Neuron (in vitro differentiated cells): ENCODE measurements around the gene LRP10.
A peak's percentile ranks its signal among the peaks of the same experiment; 100 is the strongest.
"Not testable (repeated sequence)": the region's sequence is repeated elsewhere in the genome, so short reads cannot be mapped to it uniquely, and the experiment has no call there.

ENCODE experiments used
- H2AFZ ChIP-seq: one replicate; pipeline ENCODE4 v1.6.1; 2013; ENCODE audit warnings: low read depth, mild to moderate bottlenecking, inconsistent platforms, low read length, moderate library complexity
- H3K27me3 ChIP-seq: one replicate; pipeline ENCODE4 v1.6.1; 2013; ENCODE audit warnings: low read length; ENCODE audit not compliant: insufficient read depth
- H3K36me3 ChIP-seq: one replicate; pipeline ENCODE4 v1.6.1; 2013; ENCODE audit warnings: low read length; ENCODE audit not compliant: insufficient read depth
- H3K4me1 ChIP-seq: one replicate; pipeline ENCODE4 v1.6.1; 2013; ENCODE audit warnings: low read length; ENCODE audit not compliant: insufficient read depth
- H3K4me3 ChIP-seq: 2 replicates; pipeline ENCODE4 v1.5.1; 2013; ENCODE audit warnings: mild to moderate bottlenecking, low read length, moderate library complexity
- H3K9me3 ChIP-seq: one replicate; pipeline ENCODE4 v1.6.1; 2013; ENCODE audit warnings: low read length

Gene LRP10

DNA sequence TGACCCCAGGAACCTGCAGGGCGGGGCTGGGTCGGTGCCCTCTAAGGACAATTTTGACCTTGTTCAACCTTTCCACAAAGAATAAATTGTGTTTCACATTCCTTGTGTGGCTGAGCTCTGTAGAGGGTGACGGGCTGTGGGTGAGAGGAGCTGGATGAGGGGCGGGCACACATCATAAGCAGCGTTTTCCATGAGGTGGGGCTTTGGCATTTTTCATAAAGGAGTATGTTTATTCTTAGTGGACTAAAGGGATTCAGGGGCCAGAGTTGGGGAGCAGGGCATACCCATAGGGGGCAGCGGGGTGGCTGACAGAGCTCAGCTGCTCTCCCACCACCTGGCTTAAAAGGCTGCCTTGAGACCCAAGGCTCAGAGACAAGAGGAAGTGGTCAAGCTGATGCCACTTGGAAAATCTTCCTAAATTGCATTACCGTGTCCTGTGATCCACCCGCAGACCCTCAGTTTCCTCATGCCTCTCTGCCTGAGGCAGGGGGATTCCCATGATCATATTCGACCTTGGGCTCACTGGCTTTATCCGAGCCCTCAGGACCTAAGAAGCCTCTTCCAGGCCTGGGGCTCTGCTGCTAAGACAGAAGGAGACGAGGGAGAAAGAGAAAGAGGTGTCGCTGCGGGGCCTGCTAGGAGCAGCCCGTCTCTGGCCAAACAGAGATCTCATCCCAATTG, 23.7 kb upstream of the LRP10 start:
- no peaks in the 10 kb centered on the region for H3K9me3 ChIP-seq
- no peaks in the 10 kb centered on the region for H3K27me3 ChIP-seq
- no peaks in the 10 kb centered on the region for H3K36me3 ChIP-seq
- H3K4me1 ChIP-seq = peaks cover 17% of the 10 kb centered on the region
- H3K4me3 ChIP-seq = no peak overlapping the region
- H2AFZ ChIP-seq = no peak overlapping the region

DNA sequence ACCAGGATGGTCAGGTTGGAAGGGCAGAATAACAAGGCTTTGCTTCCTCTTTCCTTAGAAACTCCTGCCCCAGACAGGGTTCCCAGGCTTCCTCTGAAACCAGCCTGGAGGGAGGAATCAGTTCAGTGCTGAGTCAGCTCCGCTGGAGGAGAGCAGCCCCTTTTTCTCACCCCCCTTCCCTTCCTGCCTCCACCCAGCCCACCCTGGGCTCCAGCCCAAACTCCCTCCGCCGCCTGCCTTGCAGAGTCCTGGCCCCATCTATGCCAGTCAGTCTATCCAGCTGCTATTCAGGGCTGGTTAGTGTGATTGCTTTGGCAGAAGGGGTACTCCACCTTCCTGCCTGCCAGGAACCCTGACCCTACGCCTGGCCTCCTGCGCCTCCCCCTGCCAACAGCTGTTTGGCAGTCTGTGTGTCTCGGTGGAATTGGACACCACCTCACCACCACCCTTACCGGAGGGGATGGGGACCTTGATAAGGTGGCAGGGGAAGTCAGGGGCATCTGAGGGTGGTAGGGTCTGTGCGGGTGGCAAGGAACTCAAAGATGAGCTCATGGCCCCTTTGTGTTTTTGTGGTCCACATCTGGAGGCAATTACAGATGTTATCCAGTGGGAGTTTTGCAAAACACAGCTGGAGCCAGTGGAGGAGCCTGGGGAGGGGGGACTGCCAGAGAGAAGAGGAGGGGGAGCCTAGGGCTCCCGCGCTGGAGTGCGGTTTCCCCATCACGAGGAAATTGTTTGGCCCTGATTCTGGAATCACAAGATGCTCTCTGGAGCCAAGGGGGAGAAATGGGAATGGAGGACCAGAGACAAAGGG, 23.0 kb upstream of the LRP10 start:
- Histone ChIP-seq H3K27me3 (no peaks in the 10 kb centered on the region), H3K36me3 (no peaks in the 10 kb centered on the region), H2AFZ (no peak overlapping the region), H3K4me3 (no peak overlapping the region), H3K9me3 (no peaks in the 10 kb centered on the region), H3K4me1 (peaks cover 19% of the 10 kb centered on the region)

DNA sequence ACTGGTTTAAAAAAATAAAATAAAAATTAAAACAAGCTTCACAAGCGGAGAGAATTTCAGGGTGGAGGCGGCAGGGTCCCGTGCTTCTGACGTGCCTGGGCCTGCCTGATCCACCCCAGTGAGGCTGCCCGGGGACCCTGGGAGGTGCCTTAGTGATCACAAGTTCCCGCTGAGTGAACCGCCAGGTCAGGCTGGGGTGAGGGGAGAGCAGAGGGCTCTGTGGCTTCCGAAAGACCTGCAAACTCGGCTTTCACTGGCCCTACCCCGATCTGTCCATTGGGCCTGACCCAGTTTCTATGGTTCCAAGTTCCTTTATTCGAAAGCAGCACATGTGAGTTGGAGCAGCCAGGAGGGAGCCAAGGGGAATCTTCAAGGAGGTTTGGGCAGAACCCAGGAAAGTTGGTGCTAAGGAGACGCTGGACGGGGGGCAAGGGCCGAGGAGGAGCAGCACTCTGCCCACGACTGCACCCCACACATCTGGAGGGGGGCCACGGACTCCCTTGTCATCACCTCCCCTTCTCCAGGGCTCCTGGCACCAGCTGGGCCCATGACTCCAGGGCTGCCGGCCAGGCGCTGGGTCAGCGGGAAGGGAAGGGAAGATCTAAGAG, 22.2 kb upstream of the LRP10 start:
- no peaks in the 10 kb centered on the region for H3K9me3 ChIP-seq
- H3K36me3 ChIP-seq = no peaks in the 10 kb centered on the region
- peaks cover 19% of the 10 kb centered on the region for H3K4me1 ChIP-seq
- no peak overlapping the region for H2AFZ ChIP-seq
- no peak overlapping the region for H3K4me3 ChIP-seq
- no peaks in the 10 kb centered on the region for H3K27me3 ChIP-seq

DNA sequence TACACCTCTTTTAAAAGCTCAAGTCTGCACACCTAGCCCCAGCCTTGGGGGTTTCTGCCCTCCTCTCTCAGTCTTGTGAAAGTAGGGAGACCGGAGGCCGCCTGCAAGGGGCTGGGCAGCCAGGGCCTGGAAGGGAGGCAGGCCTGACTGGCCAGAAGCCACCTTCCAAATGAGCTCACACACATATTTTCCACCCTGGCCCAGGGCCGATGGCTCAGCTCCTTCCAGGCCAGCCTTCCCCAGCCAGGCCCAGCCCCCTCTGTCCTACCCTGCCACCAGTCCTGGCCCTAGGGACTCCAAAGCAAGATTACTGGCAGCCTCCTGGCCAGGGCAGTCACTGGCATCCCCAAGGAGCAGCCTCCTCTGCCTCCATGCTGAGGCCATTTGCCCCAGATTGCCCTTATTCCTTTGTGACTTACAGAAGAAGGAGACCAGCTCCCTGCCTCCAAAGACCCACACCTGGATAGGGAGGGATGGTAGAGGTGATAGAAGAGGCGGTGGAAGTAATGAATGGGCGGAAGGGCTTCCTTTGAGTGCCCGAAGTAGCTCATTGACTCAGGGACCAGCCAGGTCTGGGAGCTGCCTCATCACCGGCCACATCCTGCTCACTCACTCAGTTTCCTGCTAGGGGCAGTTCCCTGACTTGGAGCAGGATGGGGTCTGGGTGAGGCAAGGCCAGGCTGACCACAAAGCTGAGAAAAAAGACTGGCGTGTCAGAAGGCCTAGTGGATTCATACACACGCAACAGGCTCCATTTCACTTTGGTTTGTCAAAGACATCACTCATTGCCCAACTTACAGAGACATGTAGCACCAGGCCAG, 20.4 kb upstream of the LRP10 start:
- Histone ChIP-seq H2AFZ (no peak overlapping the region), H3K9me3 (no peaks in the 10 kb centered on the region), H3K36me3 (no peaks in the 10 kb centered on the region), H3K27me3 (no peaks in the 10 kb centered on the region), H3K4me1 (peaks cover 19% of the 10 kb centered on the region), H3K4me3 (no peak overlapping the region)

DNA sequence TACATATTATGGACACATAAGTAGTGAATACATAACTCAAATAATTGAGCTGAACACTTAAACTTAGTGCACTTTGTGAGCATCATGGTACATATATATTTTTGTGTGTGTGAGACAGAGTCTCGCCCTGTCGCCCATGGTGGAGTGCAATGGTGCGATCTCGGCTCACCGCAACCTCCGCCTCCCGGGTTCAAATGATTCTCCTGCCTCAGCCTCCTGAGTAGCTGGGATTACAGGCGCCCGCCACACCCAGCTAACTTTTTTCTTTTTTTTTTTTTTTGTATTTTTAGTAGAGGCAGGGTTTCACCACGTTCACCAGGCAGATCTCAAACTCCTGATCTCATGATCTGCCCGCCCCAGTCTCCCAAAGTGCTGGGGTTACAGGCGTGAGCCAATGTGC, 19.4 kb upstream of the LRP10 start:
- not testable (repeated sequence) for H3K27me3 ChIP-seq, H3K4me3 ChIP-seq, H2AFZ ChIP-seq, H3K36me3 ChIP-seq, H3K9me3 ChIP-seq
- H3K4me1 ChIP-seq = peaks cover 19% of the 10 kb centered on the region

DNA sequence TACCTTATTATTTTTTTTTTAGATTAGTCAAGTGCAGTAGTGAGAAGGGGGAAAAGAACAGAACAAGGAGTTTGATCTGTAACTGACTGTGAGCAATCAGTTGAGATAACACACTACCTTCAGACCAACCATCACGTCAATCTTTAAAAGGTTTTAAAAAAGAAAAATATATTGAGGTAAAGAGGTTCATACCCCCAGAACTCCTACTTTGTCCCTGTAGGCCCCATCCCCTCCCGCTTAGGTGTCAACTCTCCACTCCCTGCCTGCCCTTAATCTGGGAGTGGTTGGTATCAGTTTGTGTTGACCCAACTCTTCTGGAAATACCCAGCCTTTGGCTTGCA, 19.0 kb upstream of the LRP10 start:
- no peak overlapping the region for H3K4me3 ChIP-seq
- H3K36me3 ChIP-seq = no peaks in the 10 kb centered on the region
- H3K27me3 ChIP-seq = no peaks in the 10 kb centered on the region
- H2AFZ ChIP-seq = no peak overlapping the region
- H3K4me1 ChIP-seq = peaks cover 18% of the 10 kb centered on the region
- H3K9me3 ChIP-seq = peaks cover 1% of the 10 kb centered on the region

DNA sequence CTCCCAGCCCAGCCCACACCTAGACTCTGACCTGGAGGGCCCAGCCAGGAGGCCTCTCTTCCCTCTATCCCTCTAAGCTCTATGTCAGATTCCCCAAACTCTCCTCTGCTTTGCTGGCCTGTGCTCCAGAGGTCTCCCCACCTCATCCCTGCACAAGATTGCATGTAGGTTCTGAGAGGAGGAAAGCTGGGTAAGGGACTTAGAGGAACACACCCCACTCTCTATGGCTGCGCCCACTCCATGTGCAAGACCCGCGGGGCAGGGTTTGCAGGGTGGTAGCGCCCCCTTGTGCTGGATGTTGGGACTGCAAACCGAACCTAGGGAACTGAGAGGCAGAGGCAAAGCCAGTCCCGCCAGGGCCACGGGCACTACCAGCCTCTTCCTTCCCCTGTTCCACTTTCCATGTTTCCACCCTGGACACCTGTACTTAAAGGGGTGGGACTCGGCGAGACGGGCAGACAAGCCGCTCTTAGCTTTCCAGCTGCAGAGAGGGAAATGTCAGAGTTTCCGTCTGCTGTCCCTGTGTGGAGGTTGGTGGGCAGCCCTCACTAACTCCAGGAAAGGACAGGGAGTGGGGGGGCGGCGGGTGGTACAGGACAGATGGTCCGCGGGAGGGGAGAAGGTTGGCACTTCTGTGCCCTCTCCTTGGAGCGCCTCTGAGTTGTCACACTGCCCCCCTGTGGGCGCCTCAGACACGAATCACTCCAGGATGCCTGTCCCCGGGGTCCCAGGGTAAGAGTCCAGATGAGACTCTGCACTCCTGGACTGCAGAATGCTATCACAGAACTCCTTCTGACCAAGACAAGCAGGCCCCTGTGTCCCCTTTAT, 18.4 kb upstream of the LRP10 start:
- Histone ChIP-seq H3K27me3 (no peaks in the 10 kb centered on the region), H3K4me3 (peak overlapping the region; percentile 3), H3K36me3 (no peaks in the 10 kb centered on the region), H3K9me3 (peaks cover 1% of the 10 kb centered on the region), H2AFZ (peak overlapping the region; percentile 23), H3K4me1 (peaks cover 13% of the 10 kb centered on the region)

DNA sequence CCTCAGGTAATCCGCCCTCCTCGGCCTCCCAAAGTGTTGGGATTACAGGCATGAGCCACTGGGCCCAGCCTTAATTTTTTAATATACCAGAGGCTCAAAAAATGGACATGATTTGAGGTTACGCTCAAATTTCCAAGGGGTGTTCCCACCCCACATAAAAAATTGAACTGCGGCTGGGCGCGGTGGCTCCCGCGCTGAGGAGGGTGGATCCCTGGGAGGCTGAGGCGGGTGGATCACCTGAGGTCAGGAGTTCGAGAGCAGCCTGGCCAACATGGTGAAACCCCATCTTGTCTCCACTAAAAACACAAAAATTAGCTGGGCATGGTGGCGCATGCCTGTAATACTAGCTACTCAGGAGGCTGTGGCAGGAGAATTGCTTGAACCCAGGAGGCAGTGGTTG, 17.2 kb upstream of the LRP10 start:
- not testable (repeated sequence) for H2AFZ ChIP-seq, H3K36me3 ChIP-seq, H3K9me3 ChIP-seq, H3K4me1 ChIP-seq, H3K4me3 ChIP-seq, H3K27me3 ChIP-seq

DNA sequence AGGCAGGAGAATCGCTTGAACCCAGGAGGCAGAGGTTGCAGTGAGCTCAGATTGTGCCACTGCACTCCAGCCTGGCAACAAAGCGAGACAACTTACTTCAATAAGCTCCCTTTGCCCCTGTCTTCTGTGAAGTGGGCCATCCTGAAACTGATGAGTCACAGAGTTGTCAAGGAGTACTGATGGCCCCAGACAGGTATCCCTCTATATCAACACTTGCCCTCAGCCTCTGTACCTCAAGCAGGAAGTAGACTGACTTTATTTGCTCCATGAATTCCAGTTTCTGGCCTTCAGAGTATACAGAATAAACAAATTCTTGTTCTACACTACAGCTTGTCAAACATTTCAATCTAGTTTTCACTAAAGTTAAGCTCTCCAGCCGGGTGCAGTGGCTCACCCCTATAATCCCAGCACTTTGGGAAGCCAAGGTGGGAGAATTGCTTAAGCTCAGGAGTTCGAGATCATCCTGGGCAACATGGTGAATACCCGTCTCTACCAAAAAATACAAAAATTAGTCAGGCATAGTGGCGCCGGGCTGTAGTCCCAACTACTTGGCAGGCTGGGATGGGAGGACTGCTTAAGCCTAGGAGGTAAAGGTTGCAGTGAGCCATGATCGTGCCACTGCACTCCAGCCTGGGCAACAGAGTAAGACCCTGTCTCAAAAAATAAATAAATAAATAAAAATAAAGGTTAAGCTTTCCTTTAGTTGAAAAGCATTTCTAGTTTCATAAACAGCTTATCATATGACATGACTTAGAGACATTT, 16.4 kb upstream of the LRP10 start:
- no peak overlapping the region for H2AFZ ChIP-seq
- no peaks in the 10 kb centered on the region for H3K36me3 ChIP-seq
- no peak overlapping the region for H3K4me3 ChIP-seq
- peaks cover 2% of the 10 kb centered on the region for H3K4me1 ChIP-seq
- no peaks in the 10 kb centered on the region for H3K27me3 ChIP-seq
- H3K9me3 ChIP-seq = peaks cover 1% of the 10 kb centered on the region

DNA sequence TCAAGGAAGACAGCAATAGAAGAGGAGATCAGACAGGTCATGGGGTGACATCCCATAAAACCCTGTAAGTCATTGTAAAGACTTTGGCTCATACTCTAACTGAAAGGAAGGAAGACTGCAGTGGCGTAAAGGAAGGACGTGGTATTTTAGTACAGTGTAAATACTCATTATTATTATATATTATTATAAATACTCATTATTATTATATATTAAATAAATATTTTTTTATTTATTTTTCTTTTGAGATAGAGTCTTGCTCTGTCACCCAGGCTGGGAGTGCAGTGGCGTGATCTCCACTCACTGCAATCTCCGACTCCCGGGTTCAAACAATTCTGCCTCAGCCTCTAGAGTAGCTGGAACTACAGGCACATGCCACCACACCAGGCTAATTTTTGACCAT, 15.1 kb upstream of the LRP10 start:
- H3K9me3 ChIP-seq = peaks cover 1% of the 10 kb centered on the region
- H3K27me3 ChIP-seq = no peaks in the 10 kb centered on the region

DNA sequence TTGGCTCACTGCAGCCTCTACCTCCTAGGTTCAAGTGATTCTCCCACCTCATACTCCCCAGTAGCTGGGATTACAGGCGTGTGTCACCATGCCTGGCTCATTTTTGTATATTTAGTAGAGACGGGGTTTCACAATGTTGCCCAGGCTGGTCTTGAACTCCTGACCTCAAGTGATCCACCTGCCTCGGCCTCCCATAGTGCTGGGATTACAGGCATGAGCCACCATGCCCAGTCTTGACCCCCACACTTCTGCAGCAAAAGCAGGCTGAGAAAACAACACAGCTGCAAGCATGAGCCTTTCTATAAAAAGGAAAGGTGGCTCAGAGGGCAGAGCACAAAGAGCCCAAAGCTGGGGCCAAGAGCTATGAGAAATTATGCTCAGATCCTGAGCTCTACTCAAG, 11.2 kb upstream of the LRP10 start:
- not testable (repeated sequence) for H2AFZ ChIP-seq, H3K9me3 ChIP-seq, H3K4me3 ChIP-seq, H3K4me1 ChIP-seq, H3K36me3 ChIP-seq, H3K27me3 ChIP-seq

More for the DNA sequence above, 15.1 kb upstream of the LRP10 start:
- Histone ChIP-seq H3K36me3 (no peaks in the 10 kb centered on the region), H3K4me3 (no peak overlapping the region), H2AFZ (no peak overlapping the region), H3K4me1 (peaks cover 2% of the 10 kb centered on the region)

DNA sequence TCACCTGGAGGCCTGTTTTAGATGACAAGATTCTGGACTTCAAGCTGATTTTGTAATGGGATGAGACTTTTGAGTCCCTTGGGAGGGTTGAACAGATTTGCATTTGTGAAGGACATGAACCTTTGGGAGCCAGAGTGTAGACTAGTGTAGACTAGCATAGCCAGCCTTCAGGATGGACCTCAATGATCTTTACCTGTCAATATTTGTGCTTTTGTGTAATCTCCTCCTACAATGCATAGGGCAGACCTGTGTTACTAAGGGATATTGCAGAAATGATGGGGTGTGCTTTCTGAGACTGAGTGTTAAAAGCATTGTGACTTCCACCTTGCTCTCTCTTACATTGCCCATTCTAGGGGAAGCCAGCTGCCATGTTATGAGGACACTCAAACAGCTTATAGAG, 9.9 kb upstream of the LRP10 start:
- Histone ChIP-seq H3K9me3 (peaks cover 5% of the 10 kb centered on the region), H3K36me3 (no peaks in the 10 kb centered on the region), H3K4me1 (no peaks in the 10 kb centered on the region), H3K27me3 (no peaks in the 10 kb centered on the region), H2AFZ (no peak overlapping the region), H3K4me3 (no peak overlapping the region)
